GM23338 (cell line): ENCODE results near the gene GPR149. TPM values are rescaled to one million over a fixed set of nuclear protein-coding genes. Genes with fewer than 3 reads are reported as not detected.

Source experiments
- ATAC-seq: fragments of 200-7000 bp; cut with Tn5 transposase; 3 replicates; pipeline ENCODE4 v1.9.1; 2020
- DNase-seq: peaks from one replicate; pipeline ENCODE4 v3.0.0-alpha.2; 2015; ENCODE audit warnings: low spot score
- H2AFZ ChIP-seq: fragments of 200-600 bp; sonication (generic); 2 replicates; pipeline ENCODE4 v1.8.0; 2016; ENCODE audit warnings: antibody characterized with exemption, mild to moderate bottlenecking, moderate library complexity
- H3F3A ChIP-seq: fragments of 200-600 bp; sonication (generic); replicated peaks from 2 replicates; pipeline ENCODE4 v1.8.0; 2017; ENCODE audit warnings: antibody characterized with exemption, mixed run types, low read depth
- H3K27ac ChIP-seq: fragments of 200-600 bp; sonication (generic); 2 replicates; pipeline ENCODE4 v1.6.1; 2016; ENCODE audit warnings: low read depth
- H3K27me3 ChIP-seq: fragments of 200-600 bp; sonication (generic); 2 replicates; pipeline ENCODE4 v1.8.0; 2016; ENCODE audit warnings: mild to moderate bottlenecking, mixed run types, moderate library complexity; ENCODE audit not compliant: insufficient read depth
- H3K36me3 ChIP-seq: fragments of 200-600 bp; sonication (generic); 2 replicates; pipeline ENCODE4 v1.8.0; 2016; ENCODE audit warnings: mild to moderate bottlenecking; ENCODE audit not compliant: insufficient read depth
- H3K4me1 ChIP-seq: fragments of 200-600 bp; sonication (generic); 2 replicates; pipeline ENCODE4 v1.8.0; 2016; ENCODE audit warnings: mild to moderate bottlenecking, moderate library complexity; ENCODE audit not compliant: insufficient read depth
- H3K4me2 ChIP-seq: fragments of 200-600 bp; sonication (generic); 2 replicates; pipeline ENCODE4 v1.7.1; 2017; ENCODE audit warnings: mixed run types
- H3K4me3 ChIP-seq: fragments of 200-600 bp; sonication (generic); 2 replicates; pipeline ENCODE4 v1.6.1; 2016; ENCODE audit warnings: mixed run types
- H3K79me2 ChIP-seq: fragments of 200-600 bp; sonication (generic); replicated peaks from 2 replicates; pipeline ENCODE4 v1.8.0; 2017; ENCODE audit warnings: mild to moderate bottlenecking; ENCODE audit not compliant: insufficient read depth
- H3K9me2 ChIP-seq: fragments of 200-600 bp; sonication (generic); 2 replicates; pipeline ENCODE4 v1.8.0; 2017; ENCODE audit not compliant: insufficient read depth
- H4K20me1 ChIP-seq: fragments of 200-600 bp; sonication (generic); replicated peaks from 2 replicates; pipeline ENCODE4 v1.8.0; 2017; ENCODE audit warnings: mild to moderate bottlenecking; ENCODE audit not compliant: insufficient read depth
- H3K27ac Mint-ChIP-seq: 2 replicates; pipeline ENCODE4 v1.8.0; 2020; ENCODE audit warnings: inconsistent platforms, mild to moderate bottlenecking, moderate library complexity, mixed read lengths
- H3K27me3 Mint-ChIP-seq: 3 replicates; pipeline ENCODE4 v1.8.0; 2022; ENCODE audit warnings: low read depth, mild to moderate bottlenecking, moderate library complexity, mixed read lengths, inconsistent platforms; ENCODE audit not compliant: insufficient read depth, poor library complexity
- H3K36me3 Mint-ChIP-seq: 3 replicates; pipeline ENCODE4 v1.8.0; 2021; ENCODE audit warnings: low read depth, mild to moderate bottlenecking, inconsistent platforms, moderate library complexity, mixed read lengths
- H3K4me1 Mint-ChIP-seq: 3 replicates; pipeline ENCODE4 v1.8.0; 2020; ENCODE audit warnings: mild to moderate bottlenecking, inconsistent platforms, mixed read lengths
- H3K4me3 Mint-ChIP-seq: 3 replicates; pipeline ENCODE4 v1.8.0; 2021; ENCODE audit warnings: moderate library complexity, mild to moderate bottlenecking, inconsistent platforms, mixed read lengths
- H3K9me3 Mint-ChIP-seq: 3 replicates; pipeline ENCODE4 v1.8.0; 2020; ENCODE audit warnings: moderate library complexity, mild to moderate bottlenecking, inconsistent platforms, mixed read lengths
- CREB1 ChIP-seq: fragments of 250-450 bp; sonication (Bioruptor Pico); IDR thresholded peaks from 2 replicates; pipeline ENCODE4 v1.5.0; 2020; ENCODE audit warnings: low read depth, mild to moderate bottlenecking, moderate library complexity
- CTCF ChIP-seq, 2 experiments: fragments of 200-600 bp in 1 of 2; sonication (generic) in 1 of 2; conservative IDR thresholded peaks; 2 replicates each; pipeline versions ENCODE4 v1.5.1 to v1.6.1; 2016 to 2017; ENCODE audit warnings: antibody characterized with exemption in 2 of 2, low read depth in 2 of 2, mild to moderate bottlenecking in 2 of 2, moderate library complexity in 1 of 2
- ETS1 ChIP-seq: IDR thresholded peaks from 2 replicates; pipeline ENCODE4 v1.6.1; 2016; ENCODE audit warnings: antibody characterized with exemption
- EZH2 ChIP-seq: fragments of 200-600 bp; sonication (generic); IDR thresholded peaks from one replicate; pipeline ENCODE4 v1.8.0; 2017; ENCODE audit warnings: antibody characterized with exemption, mild to moderate bottlenecking, low read depth; ENCODE audit not compliant: unreplicated experiment
- EZH2phosphoT487 ChIP-seq: fragments of 200-600 bp; sonication (generic); IDR thresholded peaks from one replicate; pipeline ENCODE4 v1.8.1; 2018; ENCODE audit warnings: antibody characterized with exemption; ENCODE audit not compliant: unreplicated experiment
- NANOG ChIP-seq: IDR thresholded peaks from 2 replicates; pipeline ENCODE4 v1.6.1; 2016; ENCODE audit warnings: antibody characterized with exemption, borderline replicate concordance
- POLR2AphosphoS5 ChIP-seq: IDR thresholded peaks from 2 replicates; pipeline ENCODE4 v1.6.1; 2016; ENCODE audit warnings: antibody characterized with exemption, low read depth
- REST ChIP-seq: IDR thresholded peaks from one replicate; pipeline ENCODE4 v1.6.1; 2018; ENCODE audit warnings: antibody characterized with exemption; ENCODE audit not compliant: unreplicated experiment
- ZNF114 ChIP-seq: fragments of 250-450 bp; sonication (Bioruptor Pico); IDR thresholded peaks from 2 replicates; pipeline ENCODE4 v1.5.0; 2020; ENCODE audit warnings: mild to moderate bottlenecking, moderate library complexity
- ZNF462 ChIP-seq: fragments of 250-450 bp; sonication (Bioruptor Pico); IDR thresholded peaks from 2 replicates; pipeline ENCODE4 v1.5.0; 2020; ENCODE audit warnings: mild to moderate bottlenecking, moderate library complexity
- polyA plus RNA-seq: library from polyadenylated mRNA; unstranded; fragments of >200 nt; fragmentation: Nextera tagmentation; extraction: Ambion mirVana; gene quantifications from 2 replicates; pipeline ENCODE4 v1.2.1, GENCODE V29; 2016
- total RNA-seq: library from RNA; depleted of rRNA; stranded (reverse); fragments of >200 nt; shearing (Covaris generic); gene quantifications from 2 replicates; pipeline ENCODE4 v1.2.3, GENCODE V29; 2014

Gene GPR149
- total and polyA plus RNA-seq, 2 experiments from 2014 or later: 0.11 to 0.21 TPM

GRCh38 chr3:154338570-154338969 lies 91.4 kb downstream of the GPR149 start (continued):
- no peak for TF ChIP-seq CTCF (conservative IDR thresholded peaks at IDR 0.05; ENCODE audit: low read depth in 2 of 2)

GRCh38 chr3:154338008-154338407 lies 92.0 kb downstream of the GPR149 start:
- H4K20me1 ChIP-seq: no peaks in the 10 kb centered on the region
- no peaks in the 10 kb centered on the region for H3K79me2 ChIP-seq
- H3K9me3 Mint-ChIP-seq: no peaks in the 10 kb centered on the region
- DNase-seq (no peak), ATAC-seq (no peak)
- H3K4me1 Mint-ChIP-seq: no peaks in the 10 kb centered on the region
- no peak overlapping the region for H3K27ac Mint-ChIP-seq
- no peak overlapping the region for H3K27ac ChIP-seq
- no peak overlapping the region for H2AFZ ChIP-seq
- no peaks in the 10 kb centered on the region for H3K27me3 Mint-ChIP-seq
- no peaks in the 10 kb centered on the region for H3K4me1 ChIP-seq
- H3K4me3 Mint-ChIP-seq: no peak overlapping the region
- H3F3A ChIP-seq: no peaks in the 10 kb centered on the region
- no peaks in the 10 kb centered on the region for H3K36me3 Mint-ChIP-seq
- H3K4me3 ChIP-seq: no peak overlapping the region
- H3K9me2 ChIP-seq: no peaks in the 10 kb centered on the region
- H3K36me3 ChIP-seq: no peaks in the 10 kb centered on the region
- H3K4me2 ChIP-seq: no peak overlapping the region
- H3K27me3 ChIP-seq: no peaks in the 10 kb centered on the region
- TF ChIP-seq ZNF462 (CRISPR knock-in tag) (no peak), EZH2 (no peak), REST (no peak), CTCF (conservative IDR thresholded peaks at IDR 0.05; ENCODE audit: low read depth in 2 of 2) (no peak), ETS1 (no peak), ZNF114 (CRISPR knock-in tag) (no peak), EZH2phosphoT487 (no peak), POLR2AphosphoS5 (no peak), CREB1 (no peak), NANOG (no peak)
